Choroid plexus epithelial cell (primary cell): ENCODE data around the gene KIN.

ENCODE experiments used
- DNase-seq: peaks from one replicate; pipeline ENCODE4 v3.0.0-alpha.2; 2010; ENCODE audit warnings: low read depth
- H3K4me3 ChIP-seq: 2 replicates; pipeline ENCODE4 v1.5.1; 2011; ENCODE audit warnings: low read depth, mild to moderate bottlenecking, control low read depth, low read length, moderate library complexity
- CTCF ChIP-seq: conservative IDR thresholded peaks from 2 replicates; pipeline ENCODE4 v1.5.1; 2011; ENCODE audit warnings: low read depth, mild to moderate bottlenecking, control low read depth, inconsistent platforms, low read length, moderate library complexity

The KIN gene

GRCh38 chr10:7787857-7788638 lies at the start of gene KIN, which contains the start of gene ATP5F1C:
KIN (minus strand) TSS chr10:7787993; CDS start chr10:7787933, 60 bp downstream.
ATP5F1C (plus strand) TSS chr10:7788177; CDS start chr10:7788208, 31 bp downstream.
- peak within 1 kb of the TSS; percentile 98 for H3K4me3 ChIP-seq
- peak; percentile 98 for DNase-seq
- no peak for TF ChIP-seq CTCF

GRCh38 chr10:7836571-7836970 lies 48.8 kb upstream of the KIN start:
- TF ChIP-seq CTCF: no peak
- no peak overlapping the region for H3K4me3 ChIP-seq
- no peak for DNase-seq

- no peak for TF ChIP-seq CTCF
- H3K4me3 ChIP-seq: no peak overlapping the region
- DNase-seq: no peak
These were observed 46.5 kb upstream of the KIN start for GRCh38 chr10:7834262-7834661.

GRCh38 chr10:7833210-7833609 lies 45.4 kb upstream of the KIN start:
- no peak for DNase-seq
- no peak overlapping the region for H3K4me3 ChIP-seq
- TF ChIP-seq CTCF: no peak

- TF ChIP-seq CTCF: no peak
- H3K4me3 ChIP-seq: no peak overlapping the region
- peak; percentile 20 for DNase-seq
These were observed 44.3 kb upstream of the KIN start for GRCh38 chr10:7832060-7832459.

GRCh38 chr10:7829289-7829834 lies 41.6 kb upstream of the KIN start:
- no peak for DNase-seq
- no peak overlapping the region for H3K4me3 ChIP-seq
- no peak for TF ChIP-seq CTCF

- no peak overlapping the region for H3K4me3 ChIP-seq
- peak; percentile 63 for TF ChIP-seq CTCF
- peak; percentile 83 for DNase-seq
These were observed 39.2 kb upstream of the KIN start for GRCh38 chr10:7826971-7827370.
